Posterior cingulate gyrus (tissue), 11 donors: ENCODE measurements around the gene GRM1.

Source experiments
- DNase-seq, 10 donors: peaks; one replicate each; pipeline versions ENCODE4 v3.0.0 to v3.0.0-alpha.2; 2020 to 2021; ENCODE audit warnings: mixed read lengths in 3 of 10
- intact Hi-C: fragments of 100-400 bp; cut with DNase I; formaldehyde crosslinking; loops from one replicate; pipeline ENCODE4 v1.15.1; 2023

GRM1 gene

GRCh38 chr6:146028851-146029572, at the start of gene GRM1:
Gene GRM1, plus strand, starts transcription at chr6:146029062. Its CDS starts 456 bp downstream, at chr6:146029518.
- peak in 9 of 10 donors; percentile 7 to 83 (median 17) for DNase-seq
- intact Hi-C loops, result no loop called here

- intact Hi-C loops, result no loop called here
- DNase-seq, result no peak
Observed at GRCh38 chr6:146009338-146009737, 19.5 kb upstream of the GRM1 start.

GRCh38 chr6:146014233-146014632, 14.6 kb upstream of the GRM1 start:
- no peak for DNase-seq
- intact Hi-C loops, result no loop called here

- no peak for DNase-seq
- intact Hi-C loops, result no loop called here
Observed at GRCh38 chr6:146017672-146018071, 11.2 kb upstream of the GRM1 start.

GRCh38 chr6:146026873-146027272, 2.0 kb upstream of the GRM1 start:
- peak in 1 of 10 donors; percentile 19 for DNase-seq
- intact Hi-C loops, result no loop called here

GRCh38 chr6:146027586-146028251, 1.1 kb upstream of the GRM1 start:
- intact Hi-C loops, result no loop called here
- peak; percentile 8 to 90 (median 30) for DNase-seq

- peak in 9 of 10 donors; percentile 17 to 87 (median 31) for DNase-seq
- intact Hi-C loops, result no loop called here
Observed at GRCh38 chr6:146028252-146028795, 538 bp upstream of the GRM1 start.

GRCh38 chr6:146029573-146030184, 817 bp downstream of the GRM1 start:
- peak in 5 of 10 donors; percentile 5 to 84 (median 65) for DNase-seq
- intact Hi-C loops, result no loop called here

- no peak for DNase-seq
- intact Hi-C loops, result no loop called here
Observed at GRCh38 chr6:146032387-146032786, 3.5 kb downstream of the GRM1 start.

- DNase-seq, result no peak
- intact Hi-C loops, result loop anchor here (5.0 kb wide), 1 partner anchor 177 kb away; no protein-coding TSS in a partner anchor
Observed at GRCh38 chr6:146040360-146040759, 11.5 kb downstream of the GRM1 start.

GRCh38 chr6:146041282-146041681, 12.4 kb downstream of the GRM1 start:
- intact Hi-C loops, result loop anchor here (5.0 kb wide), 1 partner anchor 176 kb away; no protein-coding TSS in a partner anchor
- DNase-seq, result no peak

- DNase-seq, result peak in 6 of 10 donors; percentile 14 to 79 (median 47)
- intact Hi-C loops, result no loop called here
Observed at GRCh38 chr6:146047371-146047770, 18.5 kb downstream of the GRM1 start.

- DNase-seq, result no peak
- intact Hi-C loops, result no loop called here
Observed at GRCh38 chr6:146050168-146050567, 21.3 kb downstream of the GRM1 start.

GRCh38 chr6:146056506-146056905, 27.6 kb downstream of the GRM1 start:
- intact Hi-C loops, result no loop called here
- no peak for DNase-seq

- intact Hi-C loops, result no loop called here
- no peak for DNase-seq
Observed at GRCh38 chr6:146065690-146066089, 36.8 kb downstream of the GRM1 start.

GRCh38 chr6:146066506-146066905, 37.6 kb downstream of the GRM1 start:
- intact Hi-C loops, result no loop called here

GRCh38 chr6:146071781-146072180, 42.9 kb downstream of the GRM1 start:
- DNase-seq, result no peak
- intact Hi-C loops, result no loop called here

More at GRCh38 chr6:146066506-146066905, 37.6 kb downstream of the GRM1 start:
- DNase-seq, result no peak

- intact Hi-C loops, result no loop called here
- no peak for DNase-seq
Observed at GRCh38 chr6:146077992-146078391, 49.1 kb downstream of the GRM1 start.

GRCh38 chr6:146087386-146087785, 58.5 kb downstream of the GRM1 start:
- intact Hi-C loops, result no loop called here
- DNase-seq, result no peak

GRCh38 chr6:146090474-146090873, 61.6 kb downstream of the GRM1 start:
- no peak for DNase-seq
- intact Hi-C loops, result no loop called here
